HG03095 (cell line): ENCODE data around the gene MYL7.

Source experiments
- ATAC-seq: cut with Tn5 transposase; IDR thresholded peaks from one replicate; pipeline ENCODE4 v1.9.1; 2021; ENCODE audit warnings: moderate library complexity; ENCODE audit not compliant: unreplicated experiment

The MYL7 gene

GRCh38 chr7:44112997-44113763, 28.0 kb downstream of the MYL7 start:
- no peak for ATAC-seq

- ATAC-seq = no peak
These were observed 28.7 kb downstream of the MYL7 start for GRCh38 chr7:44112231-44112996.

- no peak for ATAC-seq
These were observed 29.4 kb downstream of the MYL7 start for GRCh38 chr7:44111761-44112160.

- no peak for ATAC-seq
These were observed 30.2 kb downstream of the MYL7 start for GRCh38 chr7:44110719-44111635.

- ATAC-seq = no peak
These were observed 31.1 kb downstream of the MYL7 start for GRCh38 chr7:44109991-44110390.

GRCh38 chr7:44108768-44109750, 32.1 kb downstream of the MYL7 start:
- no peak for ATAC-seq

GRCh38 chr7:44107961-44108767, 33.0 kb downstream of the MYL7 start:
- no peak for ATAC-seq

- ATAC-seq = no peak
These were observed 33.8 kb downstream of the MYL7 start for GRCh38 chr7:44107116-44107960.

- ATAC-seq = no peak
These were observed 34.6 kb downstream of the MYL7 start for GRCh38 chr7:44106311-44107065.

GRCh38 chr7:44105832-44106231, 35.3 kb downstream of the MYL7 start:
- ATAC-seq = no peak

- no peak for ATAC-seq
These were observed 36.0 kb downstream of the MYL7 start for GRCh38 chr7:44104860-44105771.

GRCh38 chr7:44103923-44104859, 36.9 kb downstream of the MYL7 start, which contains the start of gene AEBP1:
Gene AEBP1 (plus strand): TSS chr7:44104345. CDS start chr7:44104666, 321 bp downstream.
- no peak for ATAC-seq

GRCh38 chr7:44103566-44103922, 37.6 kb downstream of the MYL7 start:
- no peak for ATAC-seq

GRCh38 chr7:44102846-44103565, 38.1 kb downstream of the MYL7 start:
- no peak for ATAC-seq
